Right forelimb (tissue), 1 donor: ENCODE measurements around the gene CCDC18.
A peak's percentile ranks its signal among the peaks of the same experiment; 100 is the strongest.
"Not testable (repeated sequence)": the region's sequence is repeated elsewhere in the genome, so short reads cannot be mapped to it uniquely, and the experiment has no call there.

Experiments used
- DNase-seq: peaks from one replicate; pipeline ENCODE4 v3.0.0-alpha.2; 2018

Gene CCDC18

DNA sequence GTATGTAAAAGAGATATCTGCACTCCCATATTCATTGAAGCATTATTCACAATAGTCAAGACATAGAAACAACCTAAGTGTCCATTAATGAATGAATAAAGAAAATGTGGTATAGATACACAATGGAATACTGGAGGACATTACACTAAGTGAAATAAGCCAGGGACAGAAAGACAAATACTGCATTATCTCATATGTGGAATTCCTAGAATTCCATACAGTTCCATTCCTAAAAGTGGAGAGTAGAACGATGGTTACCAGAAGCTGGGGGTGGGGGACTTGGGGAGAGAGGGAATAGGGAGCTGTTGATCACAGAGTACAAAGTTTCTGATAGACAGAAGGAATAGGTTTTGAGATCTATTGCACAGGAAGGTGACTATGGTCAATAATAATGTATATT lies 7.7 kb upstream of the CCDC18 start:
- DNase-seq, result no peak

DNA sequence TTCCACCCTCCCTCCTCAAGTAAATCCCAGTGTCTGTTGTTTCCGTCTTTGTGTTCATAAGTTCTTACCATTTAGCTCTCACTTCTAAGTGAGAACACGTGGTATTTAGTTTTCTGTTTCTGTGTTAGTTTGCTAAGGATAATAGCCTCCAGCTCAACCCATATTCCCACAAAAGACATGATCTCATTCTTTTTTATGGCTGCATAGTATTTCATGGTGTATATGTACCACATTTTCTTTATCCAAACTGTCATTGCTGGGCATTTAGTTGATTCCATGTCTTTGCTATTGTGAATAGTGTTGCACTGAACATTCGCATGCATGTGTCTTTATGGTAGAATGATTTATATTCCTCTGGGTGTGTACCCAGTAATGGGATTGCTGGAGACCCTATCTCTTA lies 5.9 kb upstream of the CCDC18 start:
- not testable (repeated sequence) for DNase-seq

DNA sequence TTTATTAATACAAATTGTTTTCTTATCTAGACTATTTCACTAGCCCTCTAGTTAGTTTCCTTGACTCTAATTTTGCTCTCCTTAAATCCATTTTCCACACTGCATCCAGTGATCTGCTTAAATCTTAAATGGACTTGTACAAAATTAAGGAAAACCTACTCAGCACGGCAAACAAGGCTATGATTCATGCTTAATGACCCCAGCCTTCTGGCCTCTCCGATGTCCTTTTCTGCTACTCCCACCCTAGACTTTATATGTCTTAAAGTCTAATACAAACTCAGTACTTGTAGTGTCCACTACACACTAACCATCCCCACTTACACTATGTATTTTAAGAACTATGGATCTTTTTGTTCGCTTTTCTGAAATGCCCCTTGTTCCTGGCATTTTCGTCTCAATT lies 2.5 kb upstream of the CCDC18 start:
- DNase-seq, result no peak

DNA sequence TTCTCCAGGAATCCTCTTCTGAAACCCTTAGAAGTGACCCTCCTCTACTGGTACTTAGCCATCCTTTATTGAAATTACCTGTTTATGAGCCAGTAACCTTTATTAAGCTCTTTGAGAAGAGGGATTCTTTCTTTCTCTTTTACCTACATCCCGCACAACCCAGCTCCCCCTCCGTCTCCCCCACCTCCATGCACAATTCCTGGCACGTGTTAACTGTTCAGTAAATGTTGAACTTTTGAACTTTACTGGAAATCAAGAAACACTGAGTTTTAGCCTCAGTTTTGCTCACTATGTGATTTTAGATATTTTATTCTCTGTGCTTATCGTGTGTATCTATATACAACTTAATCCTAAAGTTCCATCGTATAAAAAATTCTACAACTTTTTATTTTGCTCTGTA lies 2.1 kb upstream of the CCDC18 start:
- no peak for DNase-seq

DNA sequence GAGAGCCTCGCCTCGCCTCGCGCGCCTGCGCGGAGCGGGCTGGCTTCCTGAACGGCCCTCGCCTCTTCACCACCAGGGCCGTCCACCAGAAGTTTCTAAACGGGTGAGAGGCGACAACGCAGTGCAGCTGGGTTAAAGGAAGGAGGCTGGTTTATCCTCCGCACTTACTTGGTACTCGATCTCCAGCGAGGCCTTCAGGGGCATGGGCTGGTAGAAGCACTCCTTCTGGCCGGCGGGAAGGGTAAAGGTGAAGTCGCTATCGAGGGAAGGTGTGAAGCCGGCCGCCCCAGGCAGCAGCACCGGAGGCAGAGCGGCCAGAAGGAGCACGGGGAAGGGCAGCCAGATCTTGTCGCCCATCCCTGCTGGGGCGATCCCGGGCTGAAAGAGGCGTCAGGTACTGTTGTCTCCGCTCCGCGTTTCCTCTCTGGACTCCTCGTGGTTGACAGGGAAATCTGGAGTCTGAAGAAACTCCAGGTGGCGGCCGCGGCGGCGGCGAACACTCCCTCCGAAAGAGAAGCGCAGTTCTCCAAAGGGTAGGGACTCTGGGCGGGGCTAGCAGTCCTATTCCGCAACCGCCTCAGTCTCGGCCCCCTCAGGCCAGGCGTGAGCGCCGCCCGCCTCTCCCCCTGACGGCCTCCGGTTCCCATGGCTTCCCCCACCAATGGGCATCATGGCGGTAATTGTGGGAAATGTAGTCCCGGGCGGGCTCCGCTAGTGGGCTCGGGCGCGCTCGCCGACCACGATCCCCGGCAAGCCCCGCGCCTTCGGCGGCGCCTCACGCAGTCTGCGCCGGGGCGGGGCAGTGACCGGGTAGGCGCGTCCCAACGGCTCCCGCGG lies 420 bp upstream of the CCDC18 start, which contains the start of gene TMED5:
TSS of gene TMED5 (minus strand) at position 528 of the 837 bp plus-strand sequence. CDS start at position 357, 171 bp downstream.
- DNase-seq, result peak; percentile 99

DNA sequence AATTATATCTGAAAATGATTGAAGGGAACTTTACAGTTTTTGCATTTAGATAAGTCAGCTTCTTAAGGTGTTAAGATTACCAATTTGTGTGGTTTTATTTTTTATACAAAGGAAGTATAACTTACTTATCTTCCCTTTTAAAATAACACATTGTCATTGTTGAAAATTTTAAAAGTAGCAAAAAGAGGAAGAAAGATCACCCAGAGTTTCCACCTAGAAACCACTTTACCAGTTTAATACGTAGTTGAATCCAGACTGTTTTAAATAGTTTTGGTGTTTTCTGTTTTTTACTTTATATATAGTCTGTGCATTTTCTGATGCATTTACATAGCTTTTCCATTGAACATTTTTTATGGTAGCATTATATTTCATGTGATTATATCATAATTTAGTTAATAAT lies 6.1 kb downstream of the CCDC18 start:
- DNase-seq, result no peak

DNA sequence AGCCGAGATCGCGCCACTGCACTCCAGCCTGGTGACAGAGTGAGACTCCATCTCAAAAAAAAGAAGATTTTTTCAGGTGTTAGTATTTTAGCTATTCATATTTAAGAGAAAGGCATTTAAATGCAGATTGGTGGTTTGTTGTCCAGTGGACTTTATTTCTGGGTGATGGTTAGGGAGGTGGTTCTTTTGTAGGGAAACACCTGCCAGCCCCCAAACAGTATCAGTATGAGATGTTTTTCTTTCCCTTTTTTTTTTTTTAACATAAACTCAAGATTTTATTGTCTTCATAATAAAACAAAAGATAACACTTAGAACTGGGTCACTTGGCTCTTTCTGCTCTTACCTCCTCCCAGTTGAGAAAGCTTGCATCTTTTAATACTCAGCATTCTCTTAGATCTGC lies 9.9 kb downstream of the CCDC18 start:
- no peak for DNase-seq

DNA sequence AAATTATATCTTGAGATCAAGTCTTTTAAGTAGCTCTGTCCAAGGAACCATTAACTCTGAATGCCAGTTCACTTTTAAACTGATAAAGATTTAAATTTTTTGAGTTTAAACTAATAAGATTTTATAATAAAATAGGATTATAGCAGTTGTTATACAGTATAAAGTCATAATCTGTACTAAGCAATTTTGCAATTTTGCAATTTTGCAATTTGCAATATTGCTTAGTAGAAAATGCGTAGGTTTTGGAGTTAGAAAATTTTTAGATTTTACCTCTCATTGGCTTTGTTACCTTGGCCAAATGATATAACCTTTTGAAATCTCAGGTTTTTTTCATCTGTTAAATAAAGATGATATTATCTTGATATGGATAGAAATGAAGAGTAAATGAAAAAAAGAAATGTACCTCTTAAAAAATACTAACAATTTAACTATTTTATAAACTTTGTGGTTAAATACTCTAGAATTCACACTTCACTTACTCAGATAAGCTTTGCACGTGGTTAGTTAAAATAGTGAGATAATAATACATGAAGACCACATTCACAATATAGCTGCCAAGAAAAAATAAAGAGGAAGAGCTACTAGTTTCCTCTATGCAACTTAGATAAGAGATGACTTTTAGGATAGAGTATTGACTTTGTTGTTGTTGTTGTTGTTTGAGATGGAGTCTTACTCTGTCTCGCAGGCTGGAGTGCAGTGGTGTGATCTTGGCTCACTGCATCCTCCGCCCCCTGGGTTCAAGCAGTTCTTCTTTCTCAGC lies 13.9 kb downstream of the CCDC18 start:
- DNase-seq, result no peak

DNA sequence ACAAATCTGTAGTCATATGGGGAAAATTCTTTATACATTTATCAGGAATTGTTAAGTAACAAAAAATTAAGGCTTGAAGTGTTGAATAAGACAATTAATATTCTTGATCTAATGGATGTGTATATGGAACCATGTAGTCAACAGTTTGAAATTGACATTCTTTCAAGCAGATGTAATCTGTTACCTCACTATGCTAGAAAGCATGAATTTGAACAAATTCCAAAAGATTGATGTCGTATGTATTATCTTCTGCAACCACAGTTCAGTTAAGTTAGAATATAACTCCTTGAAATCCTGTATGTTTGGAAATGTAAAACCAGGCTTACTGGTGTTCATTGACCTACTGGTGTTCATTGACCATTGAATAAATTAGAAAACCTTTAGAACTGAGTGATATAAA lies 16.1 kb downstream of the CCDC18 start:
- DNase-seq, result no peak

DNA sequence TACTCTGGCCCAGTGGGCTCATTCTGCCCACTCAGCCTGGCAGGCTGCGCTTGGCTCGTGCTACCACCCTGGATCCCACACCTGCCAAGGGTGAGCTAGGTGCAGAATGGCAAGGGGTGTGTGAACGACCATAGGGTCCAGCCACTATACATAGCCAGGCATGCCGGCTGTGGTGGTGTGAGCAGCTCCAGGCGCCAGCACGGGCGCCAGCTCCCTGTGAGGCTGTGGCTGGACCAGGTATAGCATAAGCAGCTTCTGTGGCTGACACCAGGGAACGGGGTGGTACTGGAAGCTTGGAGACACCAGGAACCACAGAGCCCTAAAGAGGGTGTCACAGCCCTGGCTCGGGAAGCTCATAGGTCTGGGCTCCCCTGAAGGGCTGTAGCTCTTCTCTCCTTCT lies 18.6 kb downstream of the CCDC18 start:
- no peak for DNase-seq

DNA sequence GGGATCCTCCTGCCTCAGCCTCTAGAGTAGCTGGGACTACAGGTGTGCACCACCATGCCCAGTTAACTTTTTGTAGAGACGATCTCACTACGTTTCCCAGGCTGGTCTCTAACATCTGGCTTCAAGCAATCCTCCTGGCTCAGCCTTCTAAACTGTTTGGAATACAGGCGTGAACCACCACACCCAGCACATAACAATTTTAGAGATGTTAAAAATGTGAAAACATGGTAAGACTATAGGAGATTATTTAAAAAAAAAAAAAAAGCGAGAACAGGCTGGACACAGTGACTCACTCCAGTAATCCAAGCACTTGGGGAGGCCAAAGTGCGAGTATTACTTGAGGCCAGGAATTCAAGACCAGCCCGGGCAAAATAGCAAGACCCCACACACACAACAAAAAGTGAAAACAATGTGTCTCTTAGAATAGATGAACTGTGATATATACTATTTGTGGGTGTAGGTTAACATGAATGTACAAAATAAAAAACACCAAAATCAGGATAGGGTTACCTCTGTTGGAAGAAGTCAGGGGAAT lies 19.6 kb downstream of the CCDC18 start:
- DNase-seq, result no peak

DNA sequence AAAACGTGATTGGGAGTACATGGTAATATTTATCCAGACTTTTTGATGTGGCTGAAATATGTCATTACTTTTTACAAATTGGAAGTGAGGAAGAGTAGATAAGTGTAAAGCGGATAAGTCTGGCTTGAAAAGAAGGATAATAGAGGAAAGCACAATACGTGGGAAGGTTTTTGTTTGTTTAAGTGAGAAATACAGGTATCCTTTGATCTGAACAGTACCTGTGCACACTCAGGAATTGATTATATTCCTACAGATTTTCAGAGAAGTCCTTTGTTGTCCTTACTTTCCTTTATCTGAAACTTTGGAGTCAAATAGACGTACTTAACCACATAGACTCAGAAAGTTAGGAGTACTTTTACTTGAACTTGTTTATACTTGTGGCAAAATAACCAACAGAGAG lies 20.2 kb downstream of the CCDC18 start:
- no peak for DNase-seq

DNA sequence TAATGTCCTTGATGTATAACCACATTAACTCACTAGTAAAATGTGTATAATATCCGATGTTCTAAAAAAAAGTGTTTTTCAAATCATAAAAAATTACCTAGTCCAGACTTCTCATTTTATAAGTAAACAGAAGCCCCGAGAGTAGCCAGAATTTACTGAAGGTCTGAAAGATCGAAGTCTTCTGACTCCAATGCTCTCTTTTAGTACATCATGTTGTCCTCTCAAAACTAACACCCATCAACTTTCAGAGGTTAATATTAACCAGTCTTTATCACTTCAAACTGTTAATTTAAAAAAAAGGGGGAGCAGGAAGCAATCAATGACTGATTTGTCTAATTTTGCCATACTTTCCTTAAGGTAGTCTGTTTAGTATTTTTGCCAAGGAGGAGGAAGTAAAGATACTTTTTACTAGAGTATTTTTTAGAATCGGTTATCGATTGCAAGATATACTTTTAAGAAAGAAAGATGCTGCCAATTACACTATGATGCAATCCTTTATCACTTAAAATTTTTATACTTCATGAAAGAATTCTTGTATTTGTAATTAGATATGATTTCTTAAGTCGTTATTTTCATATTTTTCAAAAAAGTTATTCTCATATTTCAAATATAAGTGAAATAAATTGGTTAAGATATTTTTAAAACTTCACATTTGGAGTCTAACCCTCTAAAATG lies 25.5 kb downstream of the CCDC18 start:
- DNase-seq, result no peak

DNA sequence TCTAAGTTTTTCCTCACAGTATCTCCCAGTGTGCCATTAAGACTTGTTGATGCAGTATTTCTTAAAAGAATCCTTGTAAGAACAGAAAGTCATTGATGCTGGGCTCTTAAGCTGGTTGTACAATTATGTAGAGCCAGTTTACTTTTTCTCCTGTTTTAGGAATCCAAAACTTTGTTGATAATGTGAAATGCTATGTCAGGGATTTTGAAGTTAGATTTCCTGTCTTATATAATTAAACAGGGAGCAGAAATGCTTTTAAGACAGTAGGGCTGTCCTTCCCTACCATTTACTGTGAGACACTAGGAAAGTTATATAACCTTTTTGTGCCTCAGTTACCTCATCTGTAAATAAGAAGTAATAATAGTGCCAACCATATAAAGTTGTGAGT lies 26.0 kb downstream of the CCDC18 start:
- DNase-seq, result no peak

DNA sequence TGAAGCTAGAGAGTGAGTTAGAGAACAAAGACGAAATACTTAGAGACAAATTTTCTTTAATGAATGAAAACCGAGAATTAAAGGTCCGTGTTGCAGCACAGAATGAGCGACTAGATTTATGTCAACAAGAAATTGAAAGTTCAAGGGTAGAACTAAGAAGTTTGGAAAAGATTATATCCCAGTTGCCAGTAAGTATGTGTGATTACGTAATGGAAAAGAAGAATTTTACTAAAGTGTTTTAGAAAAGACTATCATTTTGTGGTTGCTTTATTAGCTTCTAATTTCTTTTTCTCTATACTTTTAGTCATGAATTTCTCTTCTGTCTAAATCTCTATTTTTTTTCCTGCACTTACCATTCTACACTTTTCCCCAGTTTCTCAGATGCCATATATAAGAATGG lies 26.7 kb downstream of the CCDC18 start:
- no peak for DNase-seq

DNA sequence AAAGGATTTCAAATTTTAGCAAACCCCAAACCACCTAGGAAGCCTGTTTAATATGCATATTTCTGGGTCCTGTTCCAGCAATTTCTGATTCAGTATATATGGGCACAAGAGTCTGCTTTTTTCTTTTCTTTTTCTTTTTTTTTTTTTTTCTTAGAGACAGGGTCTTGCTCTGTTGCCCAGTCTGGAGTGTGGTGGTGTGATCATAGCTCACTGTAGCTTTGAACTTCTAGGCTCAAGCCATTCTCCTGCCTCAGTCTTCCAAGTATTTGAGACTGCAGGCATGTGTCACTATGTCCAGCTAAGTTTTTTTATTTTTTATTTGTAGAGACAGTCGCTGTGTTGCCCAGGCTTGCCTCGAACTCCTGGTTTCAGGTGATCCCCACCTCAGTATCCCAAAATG lies 34.8 kb downstream of the CCDC18 start:
- DNase-seq, result no peak

DNA sequence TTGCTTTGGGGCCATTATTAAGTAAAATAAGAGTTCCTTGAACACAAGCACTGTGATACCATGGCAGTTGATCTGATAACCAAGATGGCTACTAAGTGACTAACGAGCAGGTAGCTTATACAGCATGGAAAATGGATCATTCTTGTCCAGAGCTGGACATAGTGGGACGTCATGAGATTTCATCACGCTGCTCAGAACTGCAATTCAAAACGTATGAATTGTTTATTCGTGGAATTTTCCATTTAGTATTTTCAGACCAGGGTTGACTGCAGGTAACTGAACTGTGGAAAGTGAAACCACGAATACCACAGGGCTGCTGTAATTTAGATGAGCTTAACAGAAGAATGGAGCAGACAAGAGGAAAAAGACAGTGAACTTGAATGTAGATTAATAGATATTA lies 38.9 kb downstream of the CCDC18 start:
- no peak for DNase-seq

DNA sequence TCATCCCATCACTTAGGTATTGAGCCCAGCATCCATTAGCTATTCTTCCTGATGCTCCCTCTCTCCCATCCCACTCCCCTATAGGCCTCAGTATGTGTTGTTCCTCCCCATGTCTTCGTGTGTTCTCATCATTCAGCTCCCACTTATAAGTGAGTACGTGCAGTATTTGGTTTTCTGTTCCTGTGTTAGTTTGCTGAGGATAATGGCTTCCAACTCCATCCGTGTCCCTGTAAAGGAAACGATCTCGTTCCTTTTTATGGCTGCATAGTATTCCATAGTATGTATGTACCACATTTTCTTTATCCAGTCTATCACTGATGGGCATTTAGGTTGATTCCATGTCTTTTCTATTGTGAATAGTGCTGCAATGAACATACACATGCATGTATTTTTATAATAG lies 40.2 kb downstream of the CCDC18 start:
- not testable (repeated sequence) for DNase-seq

DNA sequence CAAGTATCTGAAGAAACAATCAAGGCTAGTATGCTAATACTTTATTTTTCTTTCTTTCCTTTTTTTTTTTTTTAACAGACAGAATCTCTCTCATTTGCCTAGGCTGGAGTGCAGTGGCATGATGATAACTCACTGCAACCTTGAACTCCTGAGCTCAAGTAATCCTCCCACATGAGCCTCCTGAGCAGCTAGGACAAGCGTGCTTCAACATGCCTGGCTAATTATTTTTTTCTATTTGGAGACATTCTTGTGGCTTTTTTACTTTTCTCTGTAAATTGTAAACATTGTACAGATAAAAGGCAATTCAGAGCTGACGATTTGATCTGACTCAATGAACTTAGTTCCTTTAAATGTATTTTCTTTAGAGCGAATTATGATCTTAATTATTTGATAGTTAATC lies 41.4 kb downstream of the CCDC18 start:
- no peak for DNase-seq

DNA sequence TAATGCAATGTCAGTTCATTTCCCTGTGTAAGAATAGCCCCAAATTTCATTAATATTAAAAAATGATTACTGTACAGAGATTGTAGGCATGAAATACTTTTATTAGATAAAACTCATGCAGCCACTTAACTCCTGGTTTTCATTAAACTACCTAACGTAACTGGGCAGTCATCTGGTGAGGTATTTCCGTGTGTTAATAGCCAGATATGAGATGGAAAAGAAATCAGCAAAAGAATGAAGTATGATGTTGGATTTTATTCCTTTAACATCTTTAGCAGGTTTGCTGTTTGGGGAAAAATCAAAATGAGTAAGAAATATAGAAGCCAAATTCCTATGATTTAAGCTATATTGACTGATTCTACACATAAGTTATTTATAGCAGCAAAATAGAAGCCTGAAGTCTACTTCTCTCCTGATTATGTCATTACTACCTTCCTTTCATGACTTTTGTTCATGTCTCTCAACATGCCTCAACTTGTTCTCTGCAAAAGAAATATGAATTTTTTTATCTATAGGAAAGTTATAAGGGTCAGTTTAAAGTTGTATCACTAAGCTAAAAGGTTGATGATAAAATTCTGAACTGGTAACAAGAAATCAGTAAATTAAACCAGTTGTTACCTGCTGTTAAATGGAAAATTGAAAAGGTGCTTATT lies 42.6 kb downstream of the CCDC18 start:
- DNase-seq, result no peak

DNA sequence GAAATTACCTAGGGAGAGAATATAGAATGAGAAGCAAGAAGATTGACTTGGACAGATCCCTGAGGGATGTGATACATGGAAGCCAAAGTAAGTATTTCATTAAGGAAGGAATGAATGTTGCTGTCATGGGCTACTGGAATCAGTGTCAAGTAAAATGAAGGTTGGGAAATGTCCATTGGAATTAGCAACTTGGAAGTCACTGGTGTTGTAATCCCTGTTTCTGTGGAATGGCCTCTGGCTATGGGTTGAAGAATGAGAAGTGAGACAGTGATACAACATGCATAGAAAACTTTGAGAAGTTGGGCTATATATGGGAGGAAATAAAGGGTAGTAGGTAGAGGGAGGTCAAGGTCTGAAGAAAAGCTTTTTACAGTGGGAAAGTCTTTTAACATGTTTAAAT lies 54.7 kb downstream of the CCDC18 start:
- DNase-seq, result no peak

DNA sequence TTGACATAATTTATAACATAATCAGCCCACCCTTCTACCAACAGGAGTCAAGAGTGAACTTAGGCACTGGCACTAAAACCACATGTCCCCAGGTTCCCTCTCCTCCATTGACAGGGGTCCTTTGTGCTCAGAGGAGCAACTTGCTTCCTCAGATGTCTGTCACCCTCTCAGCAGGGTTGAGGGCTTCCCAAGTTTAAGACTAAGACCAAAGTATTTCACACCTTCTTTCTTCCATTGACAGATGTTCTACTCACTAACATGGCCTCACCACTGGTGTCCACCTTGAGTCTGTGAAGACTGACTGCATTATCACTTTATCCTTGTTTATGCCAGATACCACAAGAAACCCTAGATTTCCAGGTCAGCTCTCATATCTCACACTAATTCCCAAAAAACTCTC lies 56.5 kb downstream of the CCDC18 start:
- DNase-seq, result no peak

DNA sequence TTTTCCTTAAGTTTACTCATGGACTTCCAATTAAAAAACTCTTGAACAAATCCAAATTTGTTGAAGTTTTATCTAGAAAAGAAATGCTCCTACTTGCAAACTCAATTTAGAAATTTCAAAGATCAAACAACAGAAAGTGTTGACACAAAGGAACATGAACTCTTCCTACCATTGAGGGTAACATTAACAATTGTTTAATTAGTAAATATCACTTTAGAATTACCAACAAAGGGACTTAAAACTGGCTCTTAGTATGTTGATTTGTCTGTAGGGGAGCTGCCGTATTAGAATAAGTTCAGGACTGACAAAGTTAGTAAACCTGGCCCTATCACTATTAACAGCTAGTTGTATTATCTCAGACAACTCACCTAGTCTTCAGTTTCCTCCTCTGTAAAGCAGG lies 57.9 kb downstream of the CCDC18 start:
- DNase-seq, result no peak
